ENCODE measurements around the gene BCL2.

GRCh38 chr18:63150942-63151421 lies 168.6 kb downstream of the BCL2 start:
- TF ChIP-seq GATA3 (IDR thresholded peaks at IDR 0.05; ENCODE audit: low read depth, low read length), result no peak
- no peak for TF ChIP-seq GATA2 (IDR thresholded peaks at IDR 0.05; ENCODE audit: low read depth, low read length)
